ENCODE measurements around the gene ETV1.

Gene ETV1

DNA sequence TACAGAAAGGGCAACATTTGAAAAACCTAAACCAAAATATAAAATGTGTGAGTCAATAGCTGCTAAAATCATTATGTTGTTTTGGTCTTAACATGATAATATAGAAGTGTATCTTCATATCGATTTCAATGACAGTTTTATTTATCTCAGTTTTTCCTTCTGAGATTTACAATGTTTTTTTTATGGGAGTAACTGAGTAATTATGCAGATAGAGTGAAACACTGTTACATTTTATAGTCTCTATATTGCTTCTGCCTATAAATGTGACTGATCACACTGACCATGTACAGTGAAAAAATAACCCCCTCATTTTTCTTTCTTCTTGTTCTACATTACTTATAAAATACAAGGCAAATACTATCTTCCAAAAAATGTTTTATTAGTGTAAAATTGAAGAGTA, 81.6 kb downstream of the ETV1 start:
- intact Hi-C loops (cut with DNase I; ENCODE audit: low total_unique reads), result no loop called here
- no peak overlapping the region for H3K4me3 ChIP-seq
- no peak overlapping the region for H3K27ac ChIP-seq
- no peaks in the 10 kb centered on the region for H3K27me3 ChIP-seq
- peaks cover 0 to 8% (median 0%) of the 10 kb centered on the region in 3 donors for H3K36me3 ChIP-seq
- no peaks in the 10 kb centered on the region for H3K9me3 ChIP-seq
- TF ChIP-seq CTCF (IDR thresholded peaks at IDR 0.05), result no peak
- DNase-seq, result no peak
- no peaks in the 10 kb centered on the region for H3K4me1 ChIP-seq

- Histone ChIP-seq H3K9me3 (no peaks in the 10 kb centered on the region), H3K27ac (no peak overlapping the region), H3K27me3 (no peaks in the 10 kb centered on the region), H3K4me1 (no peaks in the 10 kb centered on the region), H3K36me3 (peaks cover 0 to 8% (median 0%) of the 10 kb centered on the region in 3 donors), H3K4me3 (no peak overlapping the region)
- no peak for TF ChIP-seq CTCF (IDR thresholded peaks at IDR 0.05)
- no peak for DNase-seq
- intact Hi-C loops (cut with DNase I; ENCODE audit: low total_unique reads), result no loop called here
Observed at GRCh38 chr7:13904689-13905088, 84.8 kb downstream of the ETV1 start.

GRCh38 chr7:13904007-13904406, 85.5 kb downstream of the ETV1 start:
- TF ChIP-seq CTCF (IDR thresholded peaks at IDR 0.05), result no peak
- intact Hi-C loops (cut with DNase I; ENCODE audit: low total_unique reads), result no loop called here
- Histone ChIP-seq H3K4me3 (no peak overlapping the region), H3K27me3 (no peaks in the 10 kb centered on the region), H3K27ac (no peak overlapping the region), H3K9me3 (no peaks in the 10 kb centered on the region), H3K36me3 (peaks cover 0 to 8% (median 0%) of the 10 kb centered on the region in 3 donors), H3K4me1 (no peaks in the 10 kb centered on the region)
- DNase-seq, result no peak

- intact Hi-C loops (cut with DNase I; ENCODE audit: low total_unique reads), result no loop called here
- H3K27me3 ChIP-seq, result no peaks in the 10 kb centered on the region
Observed at GRCh38 chr7:13901577-13901976, 87.9 kb downstream of the ETV1 start.

DNA sequence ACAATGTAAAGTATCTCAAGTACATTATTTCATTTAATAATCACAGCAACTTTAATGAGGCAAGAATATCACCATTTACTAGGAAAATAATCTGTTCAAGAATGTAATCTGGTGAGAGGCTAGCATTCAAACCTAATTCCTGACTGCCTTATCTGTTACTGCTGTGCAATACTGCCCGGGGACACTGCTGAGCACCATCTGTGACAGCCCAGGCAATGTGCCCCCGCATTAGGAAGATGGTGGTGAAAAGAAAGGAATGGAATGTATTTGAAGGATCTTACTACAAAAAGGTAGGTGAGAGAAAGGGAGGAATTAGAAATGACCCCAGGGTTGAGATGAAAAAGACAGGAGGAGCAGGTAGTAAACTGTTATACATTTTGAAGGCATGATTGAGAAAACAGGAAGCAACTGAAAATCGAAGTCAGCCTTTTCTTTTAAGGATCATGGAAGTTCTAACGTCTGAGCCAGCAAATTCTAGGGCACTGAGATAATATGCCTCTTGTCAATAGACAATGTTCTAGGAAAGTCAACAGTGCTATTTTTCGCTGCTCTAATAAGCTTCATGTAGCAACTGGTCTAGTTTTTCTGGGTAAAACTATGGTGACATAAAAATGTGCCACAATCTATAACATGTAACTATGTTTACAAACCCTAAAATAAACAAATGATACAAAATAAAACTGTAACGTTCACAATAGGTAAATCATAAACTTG, 90.4 kb downstream of the ETV1 start:
- DNase-seq, result no peak
- Histone ChIP-seq H3K4me1 (no peaks in the 10 kb centered on the region), H3K27me3 (no peaks in the 10 kb centered on the region), H3K27ac (no peak overlapping the region), H3K36me3 (no peaks in the 10 kb centered on the region), H3K9me3 (no peaks in the 10 kb centered on the region), H3K4me3 (no peak overlapping the region)
- TF ChIP-seq CTCF (IDR thresholded peaks at IDR 0.05), result no peak
- intact Hi-C loops (cut with DNase I; ENCODE audit: low total_unique reads), result no loop called here

More at GRCh38 chr7:13901577-13901976, 87.9 kb downstream of the ETV1 start:
- no peak for TF ChIP-seq CTCF (IDR thresholded peaks at IDR 0.05)
- no peak overlapping the region for H3K4me3 ChIP-seq
- H3K36me3 ChIP-seq, result peaks cover 0 to 8% (median 0%) of the 10 kb centered on the region in 3 donors
- no peak for DNase-seq
- no peak overlapping the region for H3K27ac ChIP-seq
- H3K4me1 ChIP-seq, result no peaks in the 10 kb centered on the region
- no peaks in the 10 kb centered on the region for H3K9me3 ChIP-seq
